Hematopoietic multipotent progenitor cell treated with erythropoietin and hydrocortisone succinate and interleukin-3 and kit ligand, for 15 days (in vitro differentiated cells): ENCODE measurements around the gene SLC4A5.

ENCODE experiments used
- DNase-seq: peaks from one replicate; pipeline ENCODE4 v3.0.0-alpha.2; 2015; ENCODE audit warnings: low spot score

SLC4A5 gene

DNA sequence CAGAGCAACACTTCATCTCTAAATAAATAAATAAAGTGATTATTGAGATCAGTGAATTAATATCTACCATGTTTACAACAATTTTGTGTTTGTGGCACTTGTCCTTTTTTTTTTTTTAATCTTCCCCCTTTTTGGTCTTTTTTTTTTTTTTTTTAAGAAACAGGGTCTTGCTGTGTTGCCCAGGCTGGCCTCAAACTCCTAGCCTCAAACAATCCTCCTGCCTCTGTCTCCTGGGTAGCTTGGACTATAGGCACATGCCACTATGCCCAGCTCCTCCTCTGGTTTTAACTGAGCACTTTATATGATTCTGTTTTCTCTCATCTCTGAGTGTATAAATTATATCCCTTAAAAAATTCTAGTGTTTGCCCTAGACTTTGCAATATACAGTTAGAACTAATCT, 30.3 kb downstream of the SLC4A5 start:
- DNase-seq = no peak

DNA sequence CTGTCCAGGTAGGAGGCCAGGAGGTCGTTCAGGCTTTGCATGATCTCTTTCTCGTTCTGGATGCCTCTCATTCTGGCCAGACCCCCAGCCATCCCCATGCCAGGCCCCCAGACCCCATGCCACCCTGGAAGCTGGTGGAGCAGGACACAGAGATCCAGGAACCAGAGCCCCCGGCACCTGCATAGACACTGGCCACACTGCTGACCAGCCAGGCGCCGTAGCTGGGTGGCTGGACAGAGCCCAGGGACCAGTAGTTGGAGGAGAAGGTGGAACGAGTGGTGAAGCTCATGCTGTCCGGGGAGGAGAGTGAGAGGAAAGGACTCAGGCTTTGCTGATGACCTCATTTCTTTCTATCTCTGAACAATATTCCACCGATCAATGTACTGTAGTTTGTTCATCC, 35.5 kb downstream of the SLC4A5 start:
- no peak for DNase-seq

DNA sequence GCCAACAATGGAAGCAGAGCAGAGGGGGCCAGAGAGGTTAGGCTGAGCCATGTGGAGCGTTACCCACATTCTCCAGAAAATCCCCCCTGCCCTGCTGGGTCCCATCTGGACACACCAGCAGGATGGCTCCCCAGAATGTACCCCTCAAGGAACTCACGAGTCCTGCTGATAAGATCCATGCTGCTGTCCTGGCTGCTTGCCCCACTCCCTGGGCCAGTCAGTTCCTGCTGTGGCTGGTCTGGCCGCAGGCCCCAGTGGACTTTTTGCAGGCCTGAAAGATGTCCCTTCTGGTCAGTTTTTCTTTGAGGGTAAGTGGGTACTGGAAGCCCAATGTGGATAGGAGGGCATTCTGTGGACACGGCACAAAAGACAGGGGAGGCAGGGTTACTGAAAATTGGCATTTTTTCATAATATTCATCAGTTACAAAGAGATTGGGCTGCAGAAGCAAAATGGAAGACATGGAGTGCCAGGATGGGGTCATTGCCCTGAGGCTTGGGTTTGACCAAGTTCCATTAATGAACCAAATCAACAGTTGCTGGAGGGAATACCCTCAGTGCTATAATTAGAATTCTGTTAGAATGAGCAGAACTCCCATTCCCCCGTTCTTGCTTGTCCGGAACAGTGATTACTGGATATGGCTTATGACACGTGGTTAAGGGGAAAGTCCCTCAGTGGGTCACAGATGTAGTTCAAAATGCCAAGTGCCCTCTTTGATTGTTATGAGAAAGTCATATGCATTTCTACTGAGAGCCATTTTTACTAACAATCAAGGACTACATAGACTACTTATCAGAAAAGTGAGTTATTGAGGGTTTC, 38.7 kb downstream of the SLC4A5 start:
- DNase-seq = no peak

DNA sequence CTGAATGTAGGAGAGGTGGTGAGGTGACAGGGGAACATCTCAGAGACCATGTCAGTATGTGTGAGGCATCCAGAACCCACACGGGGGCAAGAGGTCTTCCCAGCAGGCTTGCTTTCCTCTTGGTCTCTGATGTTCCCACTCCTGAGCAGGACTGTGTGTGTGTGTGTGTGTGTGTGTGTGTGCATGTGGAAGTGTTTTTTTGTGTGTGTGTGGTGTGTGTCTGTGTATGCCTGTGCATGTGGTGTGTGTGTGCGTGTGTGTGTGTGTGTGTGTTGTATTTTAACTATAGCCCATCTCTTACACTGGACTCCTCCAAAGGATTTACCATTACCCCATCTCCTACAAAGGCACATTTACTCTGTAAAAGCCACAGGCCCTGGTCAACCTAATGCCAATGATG, 40.4 kb downstream of the SLC4A5 start:
- no peak for DNase-seq

DNA sequence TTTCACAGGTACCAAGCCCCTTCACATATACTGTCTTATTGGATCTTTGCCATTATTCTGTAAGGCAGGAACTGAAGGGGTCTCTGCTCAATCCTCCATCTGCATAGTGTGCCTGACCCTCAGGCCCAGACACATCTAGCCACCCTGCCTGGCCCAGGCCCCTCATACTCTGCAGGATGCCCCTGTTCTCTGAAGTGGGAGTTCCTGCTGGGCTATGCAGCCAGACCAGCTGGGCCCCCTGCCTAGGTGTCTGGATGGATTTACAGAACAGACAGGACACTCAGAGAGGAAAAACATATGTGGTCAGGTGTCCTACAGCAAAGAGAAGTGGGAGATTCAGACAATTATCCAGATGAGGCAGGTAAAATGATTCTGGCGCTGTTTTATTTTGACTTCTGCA, 42.0 kb downstream of the SLC4A5 start:
- DNase-seq = no peak

DNA sequence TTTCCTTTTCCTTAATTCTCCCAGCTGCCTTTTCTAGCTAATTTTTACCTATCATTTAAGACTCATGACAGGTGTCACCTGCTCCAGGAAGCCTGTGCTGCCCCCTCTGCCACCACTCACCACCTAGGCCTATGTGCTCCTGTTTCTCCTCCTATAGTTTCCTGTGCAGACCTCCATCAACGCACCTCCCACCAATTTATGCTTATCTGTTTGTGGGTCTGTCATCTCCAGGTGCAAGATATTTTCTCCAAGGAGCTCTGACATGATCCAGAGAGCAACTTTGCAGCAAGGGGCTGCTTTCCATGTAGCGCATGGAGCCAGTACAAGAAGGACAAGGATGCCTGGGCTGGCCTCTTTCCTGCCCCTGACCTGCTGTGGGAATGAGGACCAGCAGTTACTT, 42.7 kb downstream of the SLC4A5 start:
- DNase-seq = no peak

DNA sequence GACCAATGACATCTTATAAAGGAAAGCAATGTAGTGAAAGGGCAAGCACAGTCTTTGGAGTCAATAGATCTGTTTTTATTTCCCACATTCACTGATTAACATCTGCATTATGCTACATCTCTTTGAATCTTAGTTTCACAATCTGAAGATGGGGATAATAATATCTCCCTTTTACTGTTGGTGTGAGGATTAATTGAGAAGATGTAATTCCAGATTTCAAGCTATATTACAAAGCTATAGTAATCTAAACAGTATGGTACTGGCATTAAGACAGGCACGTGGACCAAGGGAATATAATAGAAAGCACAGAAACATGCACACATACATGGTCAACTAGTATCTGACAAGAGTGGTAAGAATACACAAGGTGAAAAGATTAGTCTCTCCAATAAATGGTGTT, 45.3 kb downstream of the SLC4A5 start:
- DNase-seq = no peak

DNA sequence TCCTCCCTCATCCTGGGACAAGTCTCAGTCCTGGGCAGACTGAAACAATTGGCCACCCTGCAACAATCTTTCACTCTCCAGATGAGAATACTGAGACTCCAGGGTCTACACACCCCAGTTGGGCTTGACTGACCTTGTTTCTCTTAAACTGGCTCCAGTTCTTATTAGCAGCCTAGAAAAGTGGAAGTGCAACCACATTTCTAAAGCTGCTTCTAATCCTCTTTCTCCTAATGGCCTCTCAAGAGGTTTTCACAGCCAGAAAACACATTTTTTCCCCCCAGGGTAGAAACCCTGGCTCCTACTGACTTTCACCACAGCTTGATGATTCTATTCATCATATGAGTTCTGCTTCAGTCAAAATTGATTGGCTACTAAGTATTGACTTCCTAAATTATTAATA, 45.8 kb downstream of the SLC4A5 start:
- DNase-seq = no peak

DNA sequence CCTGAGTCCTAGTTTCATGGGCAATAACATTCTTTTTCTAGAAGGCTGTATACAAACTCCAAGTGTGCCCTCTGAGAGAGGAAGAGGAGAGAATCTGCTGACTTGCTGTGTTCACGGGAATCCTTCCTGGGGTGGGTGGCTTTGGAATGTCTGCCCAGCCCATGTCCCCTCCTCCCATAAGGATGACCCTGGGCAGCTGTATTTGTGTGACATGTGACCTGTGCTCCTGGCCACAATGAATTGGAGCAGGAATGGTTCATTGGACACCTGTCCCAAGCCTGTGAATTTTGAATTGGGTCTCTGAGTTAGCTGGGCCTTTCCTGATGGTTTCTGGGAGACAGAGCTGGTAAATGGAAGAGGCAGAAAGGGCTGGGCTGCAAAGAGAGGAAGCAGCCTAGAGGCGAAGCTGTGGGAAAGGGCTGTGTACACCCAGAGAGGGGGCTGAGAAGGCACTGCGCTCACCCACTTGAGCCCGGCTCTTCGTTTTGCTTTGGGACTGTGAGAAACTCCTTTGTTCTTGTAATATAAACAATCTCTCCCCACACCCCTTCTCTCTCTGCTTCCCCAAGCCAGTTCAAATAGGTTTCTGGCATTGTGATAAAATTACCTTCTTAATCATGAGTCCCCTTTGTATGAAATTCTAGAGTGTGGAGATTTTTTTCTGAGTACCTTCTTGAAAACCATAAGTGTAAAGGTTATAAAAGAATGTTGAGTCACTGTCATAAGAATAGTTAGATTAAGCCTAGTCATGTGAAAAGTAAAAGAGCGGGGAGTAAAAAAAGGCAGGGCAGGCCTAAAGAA, 49.8 kb downstream of the SLC4A5 start:
- DNase-seq = no peak

DNA sequence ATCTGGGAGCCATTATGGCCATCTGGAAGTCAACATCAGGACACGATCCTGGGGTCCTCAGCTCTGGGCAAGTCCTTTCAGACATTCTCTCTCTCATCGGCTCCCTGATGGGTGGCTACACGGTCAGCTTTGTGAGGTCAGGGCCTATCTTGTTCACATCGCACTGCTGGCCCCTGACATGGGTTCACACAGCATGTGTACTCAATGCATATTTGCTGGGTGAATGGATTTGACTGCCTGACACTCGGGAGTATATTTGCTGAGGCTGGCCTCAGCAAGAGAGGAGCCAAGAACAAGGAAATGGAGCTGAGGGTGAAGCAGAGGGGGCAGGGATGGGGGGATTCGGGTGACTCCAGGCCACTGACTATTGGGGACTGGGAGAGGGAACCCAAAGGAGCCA, 50.5 kb downstream of the SLC4A5 start:
- no peak for DNase-seq

DNA sequence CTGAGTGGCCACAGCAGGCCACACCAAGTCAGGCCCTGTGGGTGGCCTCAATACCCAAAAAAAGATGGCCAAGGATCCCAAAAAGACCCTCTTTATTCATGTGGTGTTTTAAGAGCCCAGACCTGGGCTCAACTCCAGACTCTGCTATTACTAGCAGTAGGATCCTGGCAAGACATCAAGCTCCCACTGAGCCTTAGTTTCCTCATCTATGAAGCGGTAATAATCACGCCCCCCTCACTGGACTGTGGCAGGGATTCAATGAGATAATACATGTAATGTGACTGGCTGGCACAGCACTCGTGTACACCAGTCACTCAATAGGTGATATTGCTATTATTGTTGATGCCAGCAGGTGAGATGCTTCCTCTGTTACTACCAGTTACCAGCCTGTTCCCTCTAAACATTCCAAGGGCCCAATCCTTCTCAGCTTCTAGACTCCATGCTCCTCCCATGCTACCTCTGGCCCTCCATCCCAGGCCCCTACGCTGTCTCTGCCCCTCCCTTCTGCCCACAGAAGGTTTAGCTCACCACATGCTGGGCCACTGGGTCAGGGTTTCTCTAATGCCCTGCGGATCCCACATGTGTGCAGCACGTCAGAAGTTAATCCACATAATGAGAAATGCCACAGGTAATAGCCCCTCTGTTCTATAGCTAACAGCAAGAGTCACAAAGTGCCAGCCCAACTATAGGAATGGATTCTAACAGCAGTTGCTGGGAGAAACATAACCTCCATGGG, 51.2 kb downstream of the SLC4A5 start:
- DNase-seq = no peak

DNA sequence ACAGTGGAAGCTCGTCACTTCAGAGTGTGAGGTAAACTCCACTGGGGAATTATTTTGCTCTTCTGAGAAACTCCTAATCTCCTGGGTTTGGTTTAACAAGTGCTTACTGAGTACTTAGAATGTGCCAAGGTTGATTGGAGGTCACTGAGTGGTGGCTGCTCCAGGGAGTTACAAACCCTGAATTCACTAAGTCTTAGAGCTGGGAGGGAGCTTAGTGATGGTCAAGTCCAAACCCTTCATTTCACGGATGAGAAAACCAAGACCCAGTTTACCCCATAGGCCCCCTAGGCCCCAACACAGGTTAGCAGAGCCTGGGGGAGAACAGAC, 52.0 kb downstream of the SLC4A5 start:
- DNase-seq = no peak

DNA sequence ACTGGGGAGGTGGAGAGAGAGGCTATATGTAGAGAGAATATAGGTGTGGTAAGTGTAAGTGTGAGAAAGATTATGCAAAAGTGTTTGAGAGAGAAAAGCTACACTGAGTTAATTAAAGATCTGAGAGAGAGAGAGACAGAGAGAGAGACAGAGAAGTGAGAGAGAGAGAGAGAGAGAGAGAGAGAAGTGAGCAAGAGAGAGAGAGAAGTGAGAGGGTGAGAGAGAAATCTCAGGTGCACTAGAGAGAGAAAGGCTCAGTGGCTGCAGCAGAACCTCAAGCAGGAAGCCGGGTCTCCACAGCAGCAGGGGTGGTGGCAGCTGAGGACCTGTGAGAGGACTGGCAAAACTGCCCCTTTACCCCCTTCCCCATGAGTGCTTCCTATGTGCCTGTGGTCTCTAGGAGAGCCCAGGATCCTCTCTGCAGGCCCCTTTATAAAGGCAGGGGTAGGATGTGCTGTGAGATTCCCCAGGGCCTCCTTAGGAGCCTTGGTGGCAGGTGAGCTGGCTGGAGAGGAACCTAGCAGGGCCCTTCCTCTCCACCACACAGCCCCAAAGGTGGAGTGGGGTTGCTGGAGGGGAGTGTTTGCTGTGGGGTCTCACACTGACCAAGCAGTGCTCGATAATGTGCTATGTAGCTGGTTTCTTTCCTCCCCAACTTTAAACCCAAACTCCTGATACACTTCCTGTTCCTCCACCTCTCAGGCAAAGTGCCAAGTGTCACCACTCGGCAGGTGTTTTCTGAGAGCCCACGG, 52.6 kb downstream of the SLC4A5 start:
- no peak for DNase-seq

DNA sequence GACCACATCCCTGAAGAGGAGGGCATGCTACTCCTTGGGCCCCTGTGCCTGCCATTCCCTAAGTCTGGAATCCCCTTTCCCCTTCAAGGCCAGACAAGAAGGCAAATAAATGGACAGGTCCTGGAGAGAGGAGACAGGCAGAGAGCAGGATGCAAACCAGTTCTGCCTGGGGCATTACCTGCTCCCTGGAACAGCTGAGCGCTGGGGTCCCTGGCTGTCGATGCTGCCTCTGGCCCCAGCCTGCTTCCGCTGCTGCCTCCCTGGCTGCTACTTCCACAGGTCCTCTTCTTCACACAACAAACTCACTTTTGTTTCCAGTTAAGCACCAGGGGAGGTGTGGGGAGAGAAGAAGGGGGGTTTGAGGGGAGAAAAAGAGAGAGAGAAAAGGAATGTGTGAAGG, 53.1 kb downstream of the SLC4A5 start:
- DNase-seq = no peak

DNA sequence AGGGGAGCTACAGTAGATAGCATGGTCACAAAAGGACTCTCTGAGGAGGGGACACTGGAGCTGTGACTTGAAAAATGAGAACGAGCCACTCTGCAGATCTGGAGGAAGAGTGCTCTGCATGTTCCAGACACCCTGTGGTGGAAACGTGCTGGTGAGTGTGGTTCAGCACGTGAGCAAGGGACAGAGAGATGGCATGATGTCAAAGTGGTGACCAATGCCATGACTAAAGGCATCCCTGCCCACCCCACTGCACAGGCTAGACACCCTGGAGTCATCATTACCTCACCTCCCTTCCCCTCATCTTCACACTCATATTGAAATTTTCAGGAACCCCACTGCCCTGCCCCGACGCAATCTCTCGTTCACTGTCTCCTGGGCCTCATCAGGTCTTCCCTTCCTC, 56.5 kb downstream of the SLC4A5 start:
- DNase-seq = no peak

DNA sequence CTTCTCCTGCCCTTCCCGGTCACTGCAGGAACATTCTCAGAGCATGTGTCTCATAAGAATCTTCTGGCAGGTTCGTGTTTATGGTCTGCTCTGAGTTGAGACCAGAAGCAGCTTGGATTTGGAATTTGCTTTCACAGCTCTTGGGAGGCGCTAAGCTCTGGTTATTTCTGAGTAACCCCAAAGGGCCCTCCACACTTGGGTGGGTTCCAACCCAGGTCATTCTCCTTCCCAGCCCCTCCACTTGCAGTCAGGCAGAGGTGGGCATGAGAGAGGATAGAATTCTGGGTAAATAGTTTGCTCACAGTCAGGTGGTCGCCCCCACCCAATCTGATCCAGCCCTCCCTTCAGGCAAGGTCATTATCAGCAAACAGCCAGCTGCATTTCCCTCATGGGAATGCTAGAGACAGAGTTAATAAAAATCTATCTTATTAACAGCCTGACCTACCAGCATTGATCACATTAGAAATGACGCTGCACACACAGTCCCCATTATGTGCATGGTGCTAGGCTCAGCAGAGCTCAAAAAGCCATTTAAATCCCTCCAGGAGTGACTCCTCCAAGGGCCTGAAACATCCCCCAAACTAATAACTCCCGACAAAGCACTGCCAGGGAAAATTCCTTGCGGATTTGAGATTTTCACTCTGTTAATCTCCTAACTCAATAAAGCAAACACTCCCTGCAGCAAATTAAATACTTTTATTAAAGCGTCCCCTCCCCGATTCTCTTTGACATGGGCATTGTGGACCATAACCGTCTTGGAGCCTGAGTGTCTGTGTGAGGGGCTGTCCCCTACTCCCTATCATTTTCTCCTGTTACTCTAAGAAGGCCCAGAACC, 61.9 kb downstream of the SLC4A5 start:
- DNase-seq = no peak

DNA sequence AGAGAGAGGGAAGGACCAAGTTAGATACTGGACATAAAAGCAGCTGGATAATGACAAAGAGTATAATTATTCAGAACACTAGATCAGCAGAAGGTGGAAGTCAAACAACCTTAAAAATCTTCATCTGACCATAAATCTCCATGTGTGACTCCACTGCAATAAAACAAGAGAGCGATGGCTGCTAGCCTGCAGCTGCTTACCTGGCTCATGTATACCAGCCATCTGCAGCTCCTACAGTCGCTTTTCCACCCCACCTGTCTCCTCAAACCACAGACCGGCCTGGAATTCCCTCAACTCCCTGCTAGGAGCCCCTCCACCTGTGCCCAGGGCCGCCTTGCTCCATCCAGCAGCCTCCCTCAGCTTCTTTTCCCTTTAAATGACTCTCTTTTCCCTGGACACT, 64.5 kb downstream of the SLC4A5 start:
- no peak for DNase-seq

DNA sequence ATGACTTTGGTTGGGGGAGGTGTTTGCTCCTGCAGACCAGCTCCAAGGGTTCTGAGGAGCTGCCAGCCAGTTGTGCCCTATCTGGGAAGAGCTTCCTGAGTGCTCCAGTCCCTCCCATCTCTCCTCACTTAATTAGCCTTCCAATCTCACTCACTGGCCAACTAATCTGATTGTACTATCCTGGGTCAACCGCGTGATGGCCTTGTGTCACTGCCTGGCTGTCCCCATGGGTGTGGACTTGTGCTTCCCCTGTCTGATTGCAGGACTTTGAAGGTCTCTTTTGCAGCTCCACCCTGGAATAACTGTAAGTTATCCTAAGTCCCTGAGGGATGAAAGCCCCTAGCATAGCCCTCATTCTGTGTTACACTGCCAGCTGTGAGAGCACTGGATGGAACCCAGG, 65.0 kb downstream of the SLC4A5 start:
- no peak for DNase-seq

DNA sequence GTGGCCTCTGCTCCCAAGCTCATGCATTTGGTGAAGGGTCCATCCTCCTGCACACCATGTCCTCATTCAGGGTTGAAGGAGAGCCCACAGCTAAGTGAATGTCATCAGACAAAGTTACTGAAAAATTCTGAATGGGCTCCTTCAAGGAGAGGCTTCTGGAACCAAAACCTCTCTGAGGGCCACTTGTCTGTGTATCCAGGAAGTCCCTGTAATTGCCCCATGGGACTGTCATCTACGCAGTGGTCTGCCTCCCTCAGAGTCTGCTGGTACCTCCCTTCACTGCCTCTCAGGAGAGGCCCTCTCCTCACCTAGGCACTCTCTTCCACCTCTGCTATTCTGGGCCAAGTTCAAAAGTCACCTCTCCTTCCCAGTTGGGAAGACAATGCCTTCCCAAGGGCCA, 68.0 kb downstream of the SLC4A5 start:
- no peak for DNase-seq

DNA sequence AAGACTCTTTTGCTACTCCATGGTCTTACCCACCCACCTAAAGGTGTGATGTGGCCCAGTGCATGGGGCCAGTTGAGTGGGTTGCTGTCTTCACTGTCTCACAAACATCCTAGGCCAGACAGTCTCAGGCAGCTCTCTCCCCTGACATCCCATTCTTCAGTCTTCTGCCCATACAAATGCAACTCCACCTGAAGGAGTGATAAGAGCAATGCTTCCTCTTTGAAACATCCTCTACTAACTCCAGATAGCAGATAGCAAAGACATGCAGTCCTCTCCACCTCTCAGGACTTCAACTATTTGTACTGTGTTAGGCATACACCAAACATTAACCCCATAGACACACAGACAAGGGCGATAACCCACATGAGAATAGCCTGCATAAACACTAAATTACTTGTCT, 73.5 kb downstream of the SLC4A5 start:
- DNase-seq = no peak

DNA sequence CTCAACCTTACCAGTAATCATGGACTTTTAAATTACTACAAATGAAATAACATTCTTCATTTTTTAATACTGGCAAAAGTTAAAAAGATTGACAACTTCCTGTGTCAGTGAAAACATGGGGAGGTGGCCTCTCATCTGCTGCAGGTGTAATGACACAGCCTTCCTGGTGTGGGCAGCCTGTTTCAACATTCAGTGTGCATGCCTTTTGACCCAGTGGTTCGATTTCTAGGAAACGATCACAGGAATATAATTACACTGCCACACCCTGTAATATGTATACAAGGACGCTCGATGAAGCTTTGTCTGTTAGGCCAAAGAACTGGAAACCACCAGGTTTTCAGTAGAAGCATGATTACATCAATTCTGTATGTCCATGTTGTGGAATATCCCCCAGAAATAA, 76.1 kb downstream of the SLC4A5 start:
- peak; percentile 4 for DNase-seq
